GM21447 (cell line): ENCODE measurements around the gene CNDP1.
"Not testable (repeated sequence)": the region's sequence is repeated elsewhere in the genome, so short reads cannot be mapped to it uniquely, and the experiment has no call there.

Experiments used
- ATAC-seq: cut with Tn5 transposase; IDR thresholded peaks from one replicate; pipeline ENCODE4 v1.9.1; 2021; ENCODE audit not compliant: unreplicated experiment

The CNDP1 gene, protein sequence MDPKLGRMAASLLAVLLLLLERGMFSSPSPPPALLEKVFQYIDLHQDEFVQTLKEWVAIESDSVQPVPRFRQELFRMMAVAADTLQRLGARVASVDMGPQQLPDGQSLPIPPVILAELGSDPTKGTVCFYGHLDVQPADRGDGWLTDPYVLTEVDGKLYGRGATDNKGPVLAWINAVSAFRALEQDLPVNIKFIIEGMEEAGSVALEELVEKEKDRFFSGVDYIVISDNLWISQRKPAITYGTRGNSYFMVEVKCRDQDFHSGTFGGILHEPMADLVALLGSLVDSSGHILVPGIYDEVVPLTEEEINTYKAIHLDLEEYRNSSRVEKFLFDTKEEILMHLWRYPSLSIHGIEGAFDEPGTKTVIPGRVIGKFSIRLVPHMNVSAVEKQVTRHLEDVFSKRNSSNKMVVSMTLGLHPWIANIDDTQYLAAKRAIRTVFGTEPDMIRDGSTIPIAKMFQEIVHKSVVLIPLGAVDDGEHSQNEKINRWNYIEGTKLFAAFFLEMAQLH

GRCh38 chr18:74534150-74534969 is at the start of gene CNDP1:
Gene CNDP1 (plus strand): TSS chr18:74534500. CDS start chr18:74534668, 168 bp downstream.
- ATAC-seq: no peak

DNA sequence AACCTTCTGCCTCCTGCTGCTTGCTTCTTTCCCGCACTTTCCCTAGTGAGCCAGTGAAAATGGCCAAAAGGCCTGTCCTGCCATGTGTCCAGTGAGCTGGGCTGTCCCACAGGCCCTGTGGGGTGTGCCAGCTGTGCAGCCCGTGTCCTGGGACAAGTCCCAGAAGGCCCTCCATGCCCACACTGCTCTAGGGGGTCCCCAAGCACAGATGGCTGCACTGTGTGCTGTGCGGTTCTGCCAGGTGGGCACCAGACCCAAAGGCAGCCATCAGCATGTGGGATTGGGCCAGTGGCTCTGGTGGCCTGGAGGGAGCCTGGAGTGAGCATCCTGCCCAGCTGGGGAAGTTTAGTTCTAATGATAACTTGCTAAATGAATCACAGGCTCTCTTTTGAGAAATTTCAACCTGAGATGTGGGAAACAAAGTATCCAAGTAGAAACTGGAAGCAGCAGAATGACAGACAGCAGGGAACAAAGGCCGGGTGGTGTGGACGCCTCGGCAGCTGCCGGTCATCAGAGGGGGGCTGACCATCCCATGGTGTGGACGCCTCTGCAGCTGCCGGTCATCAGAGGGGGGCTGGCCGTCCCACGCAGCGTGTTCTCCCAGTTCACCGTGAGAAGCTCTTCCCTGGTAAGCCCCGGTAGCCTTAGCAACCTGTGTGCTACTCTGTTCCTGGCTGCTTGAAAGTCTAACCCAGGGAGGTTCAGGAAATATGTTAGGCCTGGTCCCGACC is 48.0 kb upstream of the CNDP1 start:
- ATAC-seq: no peak

GRCh38 chr18:74488354-74488753 is 45.9 kb upstream of the CNDP1 start:
- ATAC-seq: no peak

- no peak for ATAC-seq
Measured at GRCh38 chr18:74488864-74489263, 45.4 kb upstream of the CNDP1 start.

- no peak for ATAC-seq
Measured at GRCh38 chr18:74489676-74490075, 44.6 kb upstream of the CNDP1 start.

DNA sequence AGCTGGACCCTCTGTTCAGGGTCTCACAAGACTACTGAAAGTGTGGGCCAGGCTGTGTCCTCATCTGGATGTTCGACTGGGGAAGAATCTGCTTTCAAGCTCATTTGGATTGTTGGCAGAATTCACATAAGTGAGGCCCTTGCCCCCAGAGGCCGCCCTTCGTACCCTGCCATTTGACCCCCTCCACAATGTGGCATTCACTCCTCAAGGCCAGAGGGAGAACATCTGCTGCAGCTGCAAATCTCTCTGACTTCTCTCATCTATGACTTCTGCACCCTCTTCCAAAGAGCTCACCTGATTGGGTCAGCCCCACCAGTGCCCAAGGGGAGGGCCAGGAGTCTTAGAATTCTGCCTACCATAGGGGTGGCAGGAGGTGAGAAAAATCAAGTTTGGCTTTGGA is 42.0 kb upstream of the CNDP1 start:
- no peak for ATAC-seq

DNA sequence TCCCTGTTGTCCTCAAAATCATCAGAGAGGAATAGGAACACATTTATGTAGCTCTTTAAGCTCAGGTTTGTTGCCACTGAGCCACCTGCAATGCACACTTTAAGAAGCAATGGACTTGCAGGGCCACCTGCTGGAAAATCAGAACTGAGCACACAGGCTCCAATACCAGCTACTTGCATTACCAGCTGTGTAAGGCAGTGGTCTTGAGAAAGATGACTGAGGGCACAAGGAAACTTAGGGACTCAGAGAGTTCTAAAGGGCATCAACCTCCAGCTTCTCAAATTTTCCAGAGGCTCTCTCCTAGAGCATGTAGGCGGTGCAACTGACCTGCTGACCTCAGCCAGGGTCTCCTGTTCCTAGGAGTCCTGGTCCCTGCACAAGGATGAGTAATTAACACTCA is 40.6 kb upstream of the CNDP1 start:
- no peak for ATAC-seq

DNA sequence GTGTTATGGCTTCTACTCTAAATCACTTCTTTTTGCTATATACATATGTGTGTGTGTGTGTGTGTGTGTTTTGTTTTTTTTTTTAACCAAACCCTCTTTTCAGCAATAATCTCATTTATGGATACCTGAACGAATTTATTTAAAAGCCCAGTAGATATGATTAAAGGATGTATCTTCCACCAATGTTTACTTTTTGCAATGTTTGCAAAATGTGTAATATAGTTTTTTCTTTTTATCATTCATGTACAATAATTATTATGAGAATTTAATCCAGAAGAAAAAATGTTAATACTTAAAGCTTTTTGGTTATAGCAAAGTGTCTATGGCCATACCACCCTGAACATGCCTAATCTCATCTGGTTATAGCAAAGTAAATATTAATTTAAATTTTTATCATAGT is 39.8 kb upstream of the CNDP1 start:
- ATAC-seq: no peak

GRCh38 chr18:74495581-74496507 is 38.5 kb upstream of the CNDP1 start, which contains the start of gene CNDP2:
Gene CNDP2 (plus strand): TSS chr18:74496363. CDS start chr18:74499974, 3,611 bp downstream.
- peak; percentile 71 for ATAC-seq

- peak; percentile 22 for ATAC-seq
Measured at GRCh38 chr18:74496508-74497323, 37.6 kb upstream of the CNDP1 start.

DNA sequence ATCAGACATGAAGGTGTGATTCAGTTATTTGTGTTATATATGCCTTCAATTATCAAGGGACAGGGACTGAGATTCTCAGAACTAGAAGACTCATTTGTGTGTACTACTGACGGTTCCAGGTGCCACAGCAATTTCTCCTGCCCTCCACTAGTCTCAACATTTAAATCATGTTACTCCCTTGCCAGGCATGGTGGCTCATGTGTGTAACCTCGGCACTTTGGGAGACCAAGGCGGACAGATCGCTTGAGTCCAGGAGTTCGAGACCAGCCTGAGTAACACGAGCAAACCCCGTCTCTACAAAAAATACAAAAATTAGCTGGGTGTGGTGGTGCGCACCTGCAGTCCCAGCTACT is 37.0 kb upstream of the CNDP1 start:
- ATAC-seq: no peak

DNA sequence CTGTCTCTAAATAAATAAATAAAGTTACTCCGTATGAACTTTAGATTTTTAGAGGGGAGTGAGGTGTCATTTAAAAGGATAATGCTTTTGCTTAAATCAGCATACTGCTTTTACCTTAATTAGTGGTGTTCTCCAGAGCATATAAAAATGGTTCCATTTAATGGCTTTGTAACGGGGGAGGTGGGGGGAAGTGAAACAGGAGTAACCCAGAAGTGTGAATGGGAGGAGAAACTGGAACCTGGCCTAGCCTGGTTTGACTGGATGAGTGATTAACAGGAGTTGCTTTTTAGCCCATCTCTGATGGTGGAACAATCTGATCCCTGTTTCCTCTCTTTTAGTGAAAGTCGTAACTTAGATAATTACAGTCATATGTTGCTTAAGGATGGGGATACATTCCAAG is 36.5 kb upstream of the CNDP1 start:
- ATAC-seq: no peak

DNA sequence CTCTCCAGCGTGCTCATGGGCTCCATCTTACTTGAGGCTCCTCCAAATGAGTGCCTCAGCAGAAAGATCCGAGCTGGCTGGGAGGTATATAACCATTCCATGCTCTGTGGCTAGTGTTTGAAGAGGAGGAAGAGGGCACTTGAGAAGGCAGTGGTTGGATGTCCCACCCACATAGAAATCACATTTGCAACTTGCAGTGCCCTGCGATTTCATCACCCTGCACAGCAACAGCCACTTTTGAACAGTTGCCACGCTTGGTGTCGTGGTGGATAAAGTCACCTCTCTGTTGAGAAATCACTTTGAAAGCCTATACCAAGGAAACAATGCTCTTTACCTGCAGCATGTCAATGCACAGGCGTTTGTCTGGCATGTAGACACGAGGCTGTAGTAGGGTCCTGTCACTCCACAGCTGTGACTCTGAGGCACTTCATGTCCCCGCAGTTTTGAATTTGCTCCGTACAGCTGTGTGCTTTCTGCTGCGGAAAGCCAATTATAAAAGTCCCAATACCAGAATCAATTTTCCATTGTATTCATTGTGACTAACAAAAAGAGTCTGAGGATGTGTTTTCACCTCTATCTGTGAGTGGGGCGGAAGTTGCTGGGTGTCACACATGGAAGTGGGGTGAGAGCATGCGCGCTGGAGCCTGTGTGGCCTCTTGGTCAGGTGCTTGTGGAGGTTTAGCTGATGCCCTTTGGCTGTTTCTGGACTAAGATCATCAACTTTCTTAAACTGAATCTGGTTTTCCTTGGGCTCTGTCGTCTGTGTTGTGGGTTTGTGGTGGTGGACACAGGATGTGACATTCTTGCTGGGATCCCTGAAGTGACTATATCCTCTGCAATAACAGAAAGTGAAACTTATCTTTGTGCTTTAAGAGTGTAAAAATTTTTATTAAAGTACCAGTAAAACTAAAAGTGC is 35.3 kb upstream of the CNDP1 start:
- peak; percentile 33 for ATAC-seq

GRCh38 chr18:74499633-74500032 is 34.7 kb upstream of the CNDP1 start:
- peak; percentile 37 for ATAC-seq

- no peak for ATAC-seq
Measured at GRCh38 chr18:74500372-74500771, 33.9 kb upstream of the CNDP1 start.

GRCh38 chr18:74500774-74501173 is 33.5 kb upstream of the CNDP1 start:
- not testable (repeated sequence) for ATAC-seq

DNA sequence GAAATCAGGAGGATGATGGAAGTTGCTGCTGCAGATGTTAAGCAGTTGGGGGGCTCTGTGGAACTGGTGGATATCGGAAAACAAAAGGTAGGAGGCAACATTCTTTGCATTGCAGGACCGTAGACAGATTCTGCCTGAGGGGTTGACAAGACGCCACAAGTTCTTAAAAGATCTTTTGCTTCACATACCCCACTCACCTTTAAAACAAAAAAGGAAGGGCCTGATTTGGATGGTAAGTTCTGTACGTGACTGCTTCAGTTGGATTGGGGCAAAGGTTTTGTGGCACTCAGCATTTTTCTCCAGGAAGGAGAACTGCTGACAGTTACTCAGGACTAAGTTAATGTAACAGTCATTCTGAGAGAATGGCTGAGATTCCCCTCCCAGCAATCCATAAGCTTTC is 32.9 kb upstream of the CNDP1 start:
- no peak for ATAC-seq

- ATAC-seq: no peak
Measured at GRCh38 chr18:74503137-74503536, 31.2 kb upstream of the CNDP1 start.
